PC-3 (cell line): ENCODE measurements around the gene SIAH2.

Experiments used
- CTCF ChIP-seq: fragments of 300-600 bp; sonication (generic); conservative IDR thresholded peaks from 2 replicates; pipeline ENCODE4 v1.5.1; 2017; ENCODE audit warnings: antibody characterized with exemption, low read depth, mild to moderate bottlenecking, low read length
- EZH2 ChIP-seq: fragments of 300-600 bp; sonication (generic); IDR thresholded peaks from one replicate; pipeline ENCODE4 v1.6.1; 2017; ENCODE audit warnings: antibody characterized with exemption, mild to moderate bottlenecking, low read length; ENCODE audit not compliant: unreplicated experiment

GRCh38 chr3:150737874-150738679 is 24.9 kb downstream of the SIAH2 start:
- TF ChIP-seq CTCF (no peak), EZH2 (no peak)
